BLaER1 treated with 17β-estradiol and CSF1 and Interleukin-3, amounts not matched to agents 10 nM and 100 nM (cell line): ENCODE data around the gene ASB18.

Experiments
- H3K27ac ChIP-seq, 11 experiments: shearing (Covaris generic); formaldehyde crosslinking; 2 replicates each; pipeline ENCODE4 v1.8.1; 2022
- H3K27me3 ChIP-seq, 11 experiments: shearing (Covaris generic); formaldehyde crosslinking; 2 replicates each; pipeline ENCODE4 v1.8.1; 2022
- H3K36me3 ChIP-seq, 11 experiments: shearing (Covaris generic); formaldehyde crosslinking; 2 replicates each; pipeline ENCODE4 v1.8.1; 2022
- H3K4me1 ChIP-seq, 10 experiments: shearing (Covaris generic); formaldehyde crosslinking; 2 replicates each; pipeline ENCODE4 v1.8.1; 2022
- H3K4me2 ChIP-seq, 11 experiments: shearing (Covaris generic); formaldehyde crosslinking; 2 replicates each; pipeline ENCODE4 v1.8.1; 2022
- H3K4me3 ChIP-seq, 10 experiments: shearing (Covaris generic); formaldehyde crosslinking; 2 replicates each; pipeline ENCODE4 v1.8.1; 2022
- H3K9ac ChIP-seq, 11 experiments: shearing (Covaris generic); formaldehyde crosslinking; 2 replicates each; pipeline ENCODE4 v1.8.1; 2022
- H3K9me3 ChIP-seq, 11 experiments: shearing (Covaris generic); formaldehyde crosslinking; replicated peaks in 1 of 11; 2 replicates each; pipeline ENCODE4 v1.8.1; 2022
- H4K20me1 ChIP-seq, 11 experiments: shearing (Covaris generic); formaldehyde crosslinking; 2 replicates each; pipeline ENCODE4 v1.8.1; 2022
- Cebpa-rat ChIP-seq, 11 experiments: shearing (Covaris generic); IDR thresholded peaks; 2 replicates each; pipeline ENCODE4 v1.8.1; 2022

ASB18 gene

DNA sequence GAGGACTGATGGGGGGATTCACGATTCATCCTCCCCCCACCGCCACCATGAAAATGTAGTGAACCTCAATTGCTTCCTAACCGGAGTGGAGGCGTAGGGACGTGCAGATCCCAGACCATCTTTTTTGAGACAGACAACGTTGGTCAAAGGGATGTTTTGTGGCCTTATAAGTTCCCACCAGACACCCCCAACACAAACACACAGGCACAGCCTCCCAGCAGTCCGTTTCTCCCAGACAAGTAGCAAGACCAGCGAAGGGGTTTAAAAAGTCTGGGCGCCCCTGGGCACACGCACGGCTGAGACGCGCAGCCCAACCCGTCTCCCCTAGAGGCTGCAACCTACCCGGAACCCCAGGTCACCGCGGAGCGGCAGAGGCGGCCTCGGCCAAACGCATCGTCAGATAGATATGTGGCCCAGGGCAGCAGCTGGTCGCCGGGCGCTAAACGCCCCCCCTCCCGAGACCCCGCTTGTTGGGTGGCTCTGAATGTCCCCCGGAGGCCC is 97.4 kb downstream of the ASB18 start:
- Histone ChIP-seq H3K4me2 (peak overlapping the region; percentile 86 to 98 (median 95)), H3K9me3 (peaks cover 5 to 32% (median 18%) of the 10 kb centered on the region in 11 experiments; a peak in 18 of 22 replicates), H3K4me3 (peak overlapping the region; percentile 50 to 69 (median 55)), H3K36me3 (no peaks in the 10 kb centered on the region), H3K9ac (peak overlapping the region in 1 of 11 experiments; percentile 26; a peak in 2 of 22 replicates), H4K20me1 (peaks cover 0 to 100% (median 97%) of the 10 kb centered on the region in 11 experiments; a peak in 19 of 22 replicates), H3K27me3 (peaks cover 100% of the 10 kb centered on the region in 11 experiments), H3K4me1 (peaks cover 44 to 57% (median 51%) of the 10 kb centered on the region in 10 experiments), H3K27ac (no peak overlapping the region)
- TF ChIP-seq Cebpa-rat (IDR thresholded peaks at IDR 0.05): no peak

DNA sequence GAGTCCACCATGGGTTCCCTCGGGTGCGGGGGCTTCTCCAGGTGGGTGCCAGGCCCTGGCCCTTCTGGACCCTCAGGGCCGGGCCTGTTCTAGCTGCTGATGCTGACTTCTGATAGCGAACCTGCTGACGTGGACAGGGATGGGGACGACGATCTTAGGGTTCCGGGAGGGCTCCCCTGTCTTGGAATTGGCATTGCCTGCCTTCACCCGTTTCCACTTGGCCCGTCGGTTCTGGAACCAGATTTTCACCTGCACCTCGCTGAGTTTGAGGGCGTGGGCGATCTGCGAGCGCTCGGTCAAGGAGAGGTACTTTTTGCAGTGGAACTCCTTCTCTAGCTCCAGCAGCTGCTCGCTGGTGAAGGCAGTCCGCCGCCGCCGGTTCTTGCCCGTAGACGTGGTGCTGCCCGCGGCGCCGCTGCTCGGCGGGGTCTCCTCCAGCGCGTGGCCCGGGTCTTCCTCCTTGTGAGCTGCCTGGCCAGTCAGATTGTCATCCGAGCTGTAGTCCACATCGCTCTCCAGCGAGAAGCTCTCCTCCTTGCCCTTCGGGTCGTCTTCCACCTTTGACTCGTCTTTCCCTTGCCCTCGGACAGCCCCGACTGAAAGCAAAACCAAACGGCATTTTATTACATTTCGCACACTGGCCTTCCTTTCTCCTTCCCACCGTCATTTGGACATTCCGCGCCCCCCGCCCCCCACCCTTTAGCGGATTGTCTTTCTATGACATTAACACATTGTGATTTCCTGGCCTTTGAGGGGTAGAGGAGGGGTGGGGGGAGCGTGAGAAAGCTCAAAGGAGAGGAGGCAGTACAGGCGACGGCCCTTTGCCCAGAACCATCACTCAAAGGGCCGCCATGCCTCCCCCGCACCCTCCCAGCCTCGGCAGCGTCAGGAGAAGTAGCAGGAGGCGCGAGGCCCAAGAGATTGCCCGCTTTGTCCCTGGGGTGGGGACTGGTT is 98.1 kb downstream of the ASB18 start:
- H4K20me1 ChIP-seq: peaks cover 0 to 100% (median 96%) of the 10 kb centered on the region in 11 experiments; a peak in 19 of 22 replicates
- H3K4me1 ChIP-seq: peaks cover 44 to 59% (median 52%) of the 10 kb centered on the region in 10 experiments
- H3K4me2 ChIP-seq: peak overlapping the region; percentile 86 to 98 (median 95)
- peak overlapping the region; percentile 50 to 69 (median 55); a peak in 15 of 20 replicates for H3K4me3 ChIP-seq
- no peaks in the 10 kb centered on the region for H3K36me3 ChIP-seq
- H3K9me3 ChIP-seq: peaks cover 5 to 25% (median 12%) of the 10 kb centered on the region in 11 experiments; a peak in 18 of 22 replicates
- H3K27me3 ChIP-seq: peaks cover 100% of the 10 kb centered on the region in 11 experiments
- H3K27ac ChIP-seq: no peak overlapping the region
- no peak for TF ChIP-seq Cebpa-rat (IDR thresholded peaks at IDR 0.05)
- no peak overlapping the region for H3K9ac ChIP-seq

DNA sequence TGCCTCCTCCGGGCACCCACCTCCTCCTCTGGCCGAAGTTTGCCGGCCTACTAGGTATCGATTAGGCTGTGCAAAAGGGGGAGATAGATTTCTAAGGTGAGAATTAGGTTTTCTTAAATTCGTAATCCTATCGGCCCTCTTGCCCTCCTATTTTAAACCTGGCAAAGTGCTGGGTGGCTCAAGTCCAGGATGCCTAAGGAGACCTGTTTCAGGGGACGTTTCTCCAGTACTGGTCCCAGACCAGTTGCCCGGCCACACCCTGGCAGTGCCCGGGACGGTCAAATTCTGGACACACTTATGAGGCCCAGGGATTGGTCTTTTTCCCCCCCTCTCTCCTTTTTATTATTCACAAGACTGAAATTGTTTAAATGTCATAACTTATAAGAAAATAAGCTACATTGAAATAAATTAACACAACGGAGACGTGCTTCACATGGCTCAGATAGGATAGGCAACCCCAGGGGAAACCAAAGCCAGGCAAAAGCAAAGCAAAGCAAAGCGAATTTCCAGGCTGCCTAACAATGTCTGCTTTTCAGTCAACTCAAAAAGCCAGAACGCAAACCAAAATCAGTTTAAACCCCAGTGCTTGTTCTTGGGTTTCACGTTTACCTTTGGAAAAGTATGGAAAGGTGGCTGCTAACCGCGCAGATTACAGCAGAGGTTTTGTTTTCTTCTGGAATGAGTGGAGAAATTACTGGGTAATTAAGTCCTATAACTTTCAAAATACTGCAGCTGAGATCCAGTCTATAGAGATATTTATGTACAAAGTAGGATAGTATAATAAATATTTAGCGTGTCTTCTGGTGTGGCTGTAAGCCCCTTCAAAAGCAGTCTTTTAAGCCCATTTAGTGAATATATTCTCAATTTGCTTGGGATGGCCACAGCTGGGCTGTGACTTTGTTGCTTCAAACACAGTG is 99.0 kb downstream of the ASB18 start:
- no peaks in the 10 kb centered on the region for H3K36me3 ChIP-seq
- TF ChIP-seq Cebpa-rat (IDR thresholded peaks at IDR 0.05): no peak
- peaks cover 100% of the 10 kb centered on the region in 11 experiments for H3K27me3 ChIP-seq
- peak overlapping the region in 10 of 11 experiments; percentile 59 to 85 (median 69); a peak in 14 of 22 replicates for H3K4me2 ChIP-seq
- H3K9me3 ChIP-seq: peaks cover 5 to 18% (median 12%) of the 10 kb centered on the region in 11 experiments; a peak in 18 of 22 replicates
- H3K4me1 ChIP-seq: peaks cover 44 to 59% (median 52%) of the 10 kb centered on the region in 10 experiments
- H3K9ac ChIP-seq: no peak overlapping the region
- peak overlapping the region in 3 of 10 experiments; percentile 46 to 63 (median 51); a peak in 5 of 20 replicates for H3K4me3 ChIP-seq
- H3K27ac ChIP-seq: no peak overlapping the region
- H4K20me1 ChIP-seq: peaks cover 0 to 98% (median 88%) of the 10 kb centered on the region in 11 experiments; a peak in 19 of 22 replicates

DNA sequence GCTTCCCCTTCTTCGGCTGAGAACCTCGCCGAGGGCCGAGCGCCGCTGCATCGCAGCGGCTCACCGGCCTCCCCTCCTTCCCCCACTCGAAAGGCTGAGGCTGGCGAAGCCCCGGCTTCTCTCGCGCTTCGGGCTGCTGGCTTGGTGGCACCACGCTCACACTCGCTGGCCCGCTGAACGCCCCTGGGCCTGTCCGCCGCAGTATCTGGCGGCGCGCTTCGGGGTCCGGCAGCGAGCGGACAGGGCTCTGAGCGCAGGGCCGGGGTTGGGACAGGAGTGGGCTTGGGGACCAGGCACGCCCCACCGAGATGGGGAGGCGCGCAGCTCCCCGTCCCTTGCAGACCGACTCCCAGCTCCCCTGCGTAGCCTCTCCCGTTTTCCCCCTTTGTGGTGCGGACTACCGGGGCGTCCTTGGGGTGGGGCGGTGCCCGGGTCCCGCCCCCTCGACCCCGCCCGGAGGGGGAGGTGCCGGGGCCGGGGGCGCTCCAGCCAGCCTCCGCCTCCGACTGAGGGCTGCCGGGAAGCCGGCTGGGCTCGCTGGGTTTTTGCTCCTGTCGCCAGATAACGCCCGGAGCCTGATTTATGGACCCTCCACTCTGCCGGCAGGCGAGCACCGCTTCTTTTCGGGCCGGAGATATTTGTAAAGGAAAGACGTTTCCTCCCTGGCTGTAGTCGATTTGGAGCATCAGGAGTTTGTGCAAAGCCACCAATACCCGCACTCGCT is 99.8 kb downstream of the ASB18 start:
- no peaks in the 10 kb centered on the region for H3K36me3 ChIP-seq
- no peak for TF ChIP-seq Cebpa-rat (IDR thresholded peaks at IDR 0.05)
- peaks cover 44 to 59% (median 52%) of the 10 kb centered on the region in 10 experiments for H3K4me1 ChIP-seq
- no peak overlapping the region for H3K9ac ChIP-seq
- H3K4me2 ChIP-seq: peak overlapping the region; percentile 59 to 85 (median 68)
- H3K9me3 ChIP-seq: peaks cover 0 to 11% (median 4%) of the 10 kb centered on the region in 11 experiments; a peak in 18 of 22 replicates
- H3K27me3 ChIP-seq: peaks cover 100% of the 10 kb centered on the region in 11 experiments
- H3K27ac ChIP-seq: no peak overlapping the region
- H4K20me1 ChIP-seq: peaks cover 0 to 95% (median 80%) of the 10 kb centered on the region in 11 experiments; a peak in 19 of 22 replicates
- peak overlapping the region; percentile 8 to 63 (median 44); a peak in 18 of 20 replicates for H3K4me3 ChIP-seq

DNA sequence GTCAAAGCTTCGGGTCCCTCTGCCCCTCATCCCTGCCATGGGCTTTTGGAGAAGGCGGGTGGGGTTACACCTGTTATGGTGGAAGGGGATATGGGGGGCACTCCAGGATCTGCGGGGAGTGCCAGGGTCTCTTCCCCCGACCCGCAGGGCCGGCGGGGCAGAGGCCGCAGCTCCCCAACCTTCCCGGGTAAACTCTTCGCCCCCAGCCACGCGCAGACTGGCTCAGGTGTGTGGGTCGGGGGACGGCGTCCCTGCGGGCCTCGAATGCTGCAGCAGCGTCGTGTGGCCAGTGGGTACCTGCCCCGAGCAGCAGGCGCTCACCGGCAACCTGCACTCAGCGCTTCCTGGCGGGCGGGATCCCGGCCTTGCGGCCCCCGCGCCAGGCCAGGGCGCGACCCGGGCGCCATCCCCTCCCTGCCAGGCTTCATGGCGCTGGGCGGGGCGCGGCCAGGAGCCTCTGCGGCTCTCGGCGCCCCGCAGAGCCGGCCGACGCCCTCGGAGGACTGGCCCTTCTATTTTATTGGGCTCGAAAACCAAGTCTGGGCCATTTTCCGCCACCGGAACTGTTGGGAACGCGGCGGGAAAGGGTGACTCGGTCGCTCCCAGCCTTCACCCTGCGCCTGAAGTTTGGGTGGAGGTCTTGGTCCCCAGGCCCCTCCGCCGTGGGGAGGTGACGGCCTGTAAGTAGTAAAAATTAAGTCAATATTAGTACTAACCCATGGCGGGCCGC is 100.6 kb downstream of the ASB18 start:
- H3K9me3 ChIP-seq: peaks cover 0 to 4% (median 0%) of the 10 kb centered on the region in 11 experiments; a peak in 8 of 22 replicates
- peaks cover 0 to 95% (median 73%) of the 10 kb centered on the region in 11 experiments; a peak in 19 of 22 replicates for H4K20me1 ChIP-seq
- H3K9ac ChIP-seq: no peak overlapping the region
- peaks cover 42 to 57% (median 50%) of the 10 kb centered on the region in 10 experiments for H3K4me1 ChIP-seq
- no peaks in the 10 kb centered on the region for H3K36me3 ChIP-seq
- no peak overlapping the region for H3K27ac ChIP-seq
- H3K4me3 ChIP-seq: peak overlapping the region in 9 of 10 experiments; percentile 30 to 63 (median 46); a peak in 15 of 20 replicates
- H3K27me3 ChIP-seq: peaks cover 100% of the 10 kb centered on the region in 11 experiments
- no peak for TF ChIP-seq Cebpa-rat (IDR thresholded peaks at IDR 0.05)
- H3K4me2 ChIP-seq: peak overlapping the region; percentile 59 to 85 (median 68)

- Histone ChIP-seq H3K9ac (no peak overlapping the region), H3K4me2 (peak overlapping the region in 9 of 11 experiments; percentile 59 to 85 (median 68); a peak in 13 of 22 replicates), H3K27ac (no peak overlapping the region), H3K9me3 (no peaks in the 10 kb centered on the region), H3K36me3 (no peaks in the 10 kb centered on the region), H3K4me3 (peak overlapping the region in 6 of 10 experiments; percentile 6 to 63 (median 44); a peak in 7 of 20 replicates), H4K20me1 (peaks cover 0 to 88% (median 67%) of the 10 kb centered on the region in 11 experiments; a peak in 19 of 22 replicates), H3K4me1 (peaks cover 35 to 51% (median 43%) of the 10 kb centered on the region in 10 experiments), H3K27me3 (peaks cover 100% of the 10 kb centered on the region in 11 experiments)
- TF ChIP-seq Cebpa-rat (IDR thresholded peaks at IDR 0.05): no peak
These were observed 101.2 kb downstream of the ASB18 start for GRCh38 chr2:236162882-236163470.
